Measurements from ENCODE around the gene ASS1.

GRCh38 chr9:130536701-130537107 is 91.9 kb downstream of the ASS1 start:
- TF ChIP-seq CTCF (conservative IDR thresholded peaks at IDR 0.05): no peak
- no peak for TF ChIP-seq ZFX (IDR thresholded peaks at IDR 0.05)

Data from C4-2B (cell line).